Body of pancreas (tissue), 4 donors: Measurements from ENCODE around the gene PAX8. TPM values are rescaled to one million over a fixed set of nuclear protein-coding genes. Genes with fewer than 3 reads are reported as not detected.

Experiments
- ATAC-seq: fragments of 150-250 bp; one replicate; pipeline ENCODE4 v1.9.1; 2016
- DNase-seq, 4 donors: peaks; one replicate each; pipeline ENCODE4 v3.0.0-alpha.2; 2019
- H3K27ac ChIP-seq, 4 donors: fragments of 200-600 bp; sonication (generic); 1 replicate in 3 of 4; 2 replicates in 1 of 4; pipeline versions ENCODE4 v1.5.1 to v1.6.1; 2016 to 2019; ENCODE audit warnings: mild to moderate bottlenecking in 1 of 4, mixed read lengths in 1 of 4, moderate library complexity in 1 of 4
- H3K27me3 ChIP-seq, 2 donors: fragments of 200-600 bp; sonication (generic); one replicate each; pipeline ENCODE4 v1.6.0; 2016; ENCODE audit warnings: mild to moderate bottlenecking in 1 of 2
- H3K36me3 ChIP-seq, 2 donors: fragments of 200-600 bp; sonication (generic); replicated peaks in 1 of 2; 2 replicates each; pipeline ENCODE4 v1.5.1; 2016; ENCODE audit warnings: low read depth in 2 of 2; ENCODE audit not compliant: insufficient read depth in 1 of 2
- H3K4me1 ChIP-seq: fragments of 200-600 bp; sonication (generic); one replicate; pipeline ENCODE4 v1.6.0; 2016
- H3K4me3 ChIP-seq, 2 donors: fragments of 200-600 bp; sonication (generic); 1 replicate in 1 of 2; 2 replicates in 1 of 2; pipeline ENCODE4 v1.5.1; 2016 to 2019
- H3K9me3 ChIP-seq, 3 donors: fragments of 200-600 bp; sonication (generic); 1 replicate in 2 of 3; 2 replicates in 1 of 3; pipeline ENCODE4 v1.5.1; 2016
- POLR2A ChIP-seq, 3 donors: fragments of 450-650 bp; IDR thresholded peaks; one replicate each; pipeline ENCODE4 v1.6.1; 2016; ENCODE audit warnings: antibody characterized with exemption in 3 of 3, mild to moderate bottlenecking in 2 of 3
- WGBS, 2 donors: methylation state at CpG; one replicate each; pipeline ENCODE4 v1.1.5; 2017; 5-methylcytosine and 5-hydroxymethylcytosine counted together
- intact Hi-C: fragments of 100-400 bp; cut with DNase I; formaldehyde crosslinking; loops from one replicate; pipeline ENCODE4 v1.15.1; 2023
- total RNA-seq, 2 donors: library from RNA; depleted of rRNA; stranded (reverse); fragments of >200 nt; gene quantifications; one replicate each; pipeline ENCODE4 v1.1.0, GENCODE V29; 2016
- TF ChIP-seq, protein P1 (sequence below), 7 experiments: fragments of 450-650 bp in 4 of 7; fragments of 200-600 bp in 3 of 7; sonication (generic) in 3 of 7; IDR thresholded peaks; one replicate each; pipeline ENCODE4 v1.5.1; 2016 to 2019; ENCODE audit warnings: antibody characterized with exemption in 7 of 7

Gene PAX8
- total RNA-seq, 2 donors from 2014 or later: 0.52 to 2.3 TPM

DNA sequence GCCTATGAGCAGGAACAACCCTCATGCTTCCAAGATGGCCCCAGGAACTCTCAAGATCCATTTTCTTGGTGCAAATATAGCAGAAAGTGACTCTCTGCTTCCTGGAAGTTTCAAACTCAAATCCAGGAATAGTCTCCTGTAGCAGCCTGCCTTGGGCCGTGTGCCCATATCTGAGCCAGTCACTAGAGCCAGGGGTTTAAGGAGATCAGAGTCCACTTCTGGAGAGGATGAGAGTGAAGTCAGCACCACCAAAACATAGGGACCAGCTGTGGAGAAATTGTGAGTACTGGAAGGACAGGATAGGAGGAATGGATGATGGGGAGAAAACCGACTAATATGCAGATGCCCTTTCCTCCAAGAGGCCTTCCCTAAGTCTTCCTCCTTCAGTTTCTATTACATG is 71.7 kb downstream of the PAX8 start:
- no peak overlapping the region for H3K4me3 ChIP-seq
- DNase-seq (no peak), ATAC-seq (no peak)
- H3K36me3 ChIP-seq: no peaks in the 10 kb centered on the region
- TF ChIP-seq, protein P1, sequence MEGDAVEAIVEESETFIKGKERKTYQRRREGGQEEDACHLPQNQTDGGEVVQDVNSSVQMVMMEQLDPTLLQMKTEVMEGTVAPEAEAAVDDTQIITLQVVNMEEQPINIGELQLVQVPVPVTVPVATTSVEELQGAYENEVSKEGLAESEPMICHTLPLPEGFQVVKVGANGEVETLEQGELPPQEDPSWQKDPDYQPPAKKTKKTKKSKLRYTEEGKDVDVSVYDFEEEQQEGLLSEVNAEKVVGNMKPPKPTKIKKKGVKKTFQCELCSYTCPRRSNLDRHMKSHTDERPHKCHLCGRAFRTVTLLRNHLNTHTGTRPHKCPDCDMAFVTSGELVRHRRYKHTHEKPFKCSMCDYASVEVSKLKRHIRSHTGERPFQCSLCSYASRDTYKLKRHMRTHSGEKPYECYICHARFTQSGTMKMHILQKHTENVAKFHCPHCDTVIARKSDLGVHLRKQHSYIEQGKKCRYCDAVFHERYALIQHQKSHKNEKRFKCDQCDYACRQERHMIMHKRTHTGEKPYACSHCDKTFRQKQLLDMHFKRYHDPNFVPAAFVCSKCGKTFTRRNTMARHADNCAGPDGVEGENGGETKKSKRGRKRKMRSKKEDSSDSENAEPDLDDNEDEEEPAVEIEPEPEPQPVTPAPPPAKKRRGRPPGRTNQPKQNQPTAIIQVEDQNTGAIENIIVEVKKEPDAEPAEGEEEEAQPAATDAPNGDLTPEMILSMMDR (IDR thresholded peaks at IDR 0.05): no peak
- intact Hi-C loops: no loop called here
- H3K9me3 ChIP-seq: no peaks in the 10 kb centered on the region
- peaks cover 17% of the 10 kb centered on the region for H3K4me1 ChIP-seq
- peak overlapping the region in 2 of 4 donors; percentile 43 to 44 for H3K27ac ChIP-seq
- 78 to 83% methylated on average over 2 of the region's 2 CpGs for WGBS, 2 donors
- H3K27me3 ChIP-seq: no peaks in the 10 kb centered on the region

DNA sequence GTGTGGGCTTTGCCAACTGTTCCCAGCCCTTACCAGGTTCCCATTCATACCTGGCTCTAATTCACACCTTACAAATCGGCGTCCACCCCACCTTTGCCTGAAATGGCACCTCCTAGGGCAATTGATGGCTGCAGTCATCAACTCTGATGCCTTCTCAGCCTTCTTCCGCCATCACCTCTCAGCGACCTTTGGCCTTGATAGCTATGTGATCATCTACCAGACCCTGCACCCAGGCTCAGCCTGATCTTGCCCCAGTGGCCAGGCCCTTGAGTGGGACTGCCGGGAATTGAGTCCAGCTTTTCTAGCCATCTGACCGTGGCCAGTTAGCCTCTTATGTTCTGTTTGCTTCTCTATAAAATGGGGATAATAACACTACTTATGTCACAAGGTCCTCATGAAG is 72.5 kb downstream of the PAX8 start:
- H3K27me3 ChIP-seq: no peaks in the 10 kb centered on the region
- intact Hi-C loops: no loop called here
- TF ChIP-seq POLR2A (IDR thresholded peaks at IDR 0.05): no peak
- TF ChIP-seq, protein P1 (IDR thresholded peaks at IDR 0.05): no peak
- peak overlapping the region in 2 of 4 donors; percentile 29 to 44 for H3K27ac ChIP-seq
- no peak for DNase-seq
- no peak overlapping the region for H3K4me3 ChIP-seq
- no peaks in the 10 kb centered on the region for H3K9me3 ChIP-seq
- no peak for ATAC-seq
- H3K36me3 ChIP-seq: no peaks in the 10 kb centered on the region
- H3K4me1 ChIP-seq: peaks cover 13% of the 10 kb centered on the region
- 58 to 65% methylated on average over 6 of the region's 6 CpGs for WGBS, 2 donors

DNA sequence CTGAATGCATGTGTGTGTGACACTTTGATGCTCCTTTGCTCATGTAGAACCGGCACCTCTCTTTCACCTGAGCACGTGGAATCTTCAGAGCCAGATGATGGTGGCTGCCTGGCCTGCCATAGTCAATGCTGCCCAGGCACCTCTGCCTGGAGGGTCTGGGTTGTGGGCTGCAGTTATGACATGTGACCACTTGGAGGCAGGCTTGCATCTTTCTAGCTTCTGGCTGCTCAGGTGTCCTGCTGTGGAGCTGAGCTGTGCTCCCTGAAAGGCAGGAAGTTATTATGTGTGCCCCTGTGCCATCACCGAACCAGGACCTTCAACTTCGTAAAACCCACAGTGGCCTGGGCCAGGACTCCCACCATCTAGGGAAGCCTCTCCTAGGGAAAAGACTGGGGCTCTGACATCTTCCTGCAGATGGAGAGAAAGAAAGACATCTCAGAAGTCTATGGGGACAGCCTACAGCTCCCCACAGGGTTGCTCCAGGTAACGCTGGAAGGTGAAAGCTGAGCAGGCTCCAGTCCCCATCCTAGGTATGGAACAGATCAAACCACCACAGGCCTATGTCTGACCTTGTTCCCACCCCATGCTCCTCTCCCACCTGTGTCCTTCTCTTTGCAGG is 74.7 kb downstream of the PAX8 start:
- H3K27me3 ChIP-seq: no peaks in the 10 kb centered on the region
- TF ChIP-seq POLR2A (IDR thresholded peaks at IDR 0.05): peak in 1 of 3 donors; percentile 17
- TF ChIP-seq, protein P1 (IDR thresholded peaks at IDR 0.05): peak; percentile 61 to 87 (median 79)
- DNase-seq (peak; percentile 73 to 79 (median 78)), ATAC-seq (peak; percentile 56)
- H3K4me3 ChIP-seq: no peak overlapping the region
- H3K4me1 ChIP-seq: peaks cover 28% of the 10 kb centered on the region
- intact Hi-C loops: loop anchor here (5.0 kb wide), 1 partner anchor 67 kb away; no protein-coding TSS in a partner anchor
- H3K36me3 ChIP-seq: no peaks in the 10 kb centered on the region
- H3K9me3 ChIP-seq: no peaks in the 10 kb centered on the region
- 27 to 33% methylated on average over 3 to 5 of the region's 5 CpGs for WGBS, 2 donors
- peak overlapping the region in 3 of 4 donors; percentile 27 to 40 (median 30) for H3K27ac ChIP-seq

DNA sequence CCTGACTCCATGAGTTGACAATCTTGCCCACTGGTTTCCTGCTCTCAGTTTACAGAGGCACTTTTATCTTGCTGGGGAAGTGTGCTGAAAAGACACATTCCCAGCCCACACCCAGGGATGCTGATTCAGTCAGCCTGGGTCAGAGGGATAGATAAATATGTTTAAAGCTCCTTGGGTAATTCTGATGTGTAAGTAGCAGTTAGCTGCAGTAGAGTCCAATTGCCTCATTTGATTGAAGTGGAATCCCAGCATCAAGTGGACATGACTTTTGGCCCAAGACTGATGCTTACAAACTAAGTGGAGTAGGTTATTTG is 75.5 kb downstream of the PAX8 start:
- DNase-seq: no peak
- Histone ChIP-seq H3K9me3 (no peaks in the 10 kb centered on the region), H3K27me3 (no peaks in the 10 kb centered on the region), H3K27ac (no peak overlapping the region), H3K4me1 (peaks cover 34% of the 10 kb centered on the region), H3K4me3 (no peak overlapping the region), H3K36me3 (no peaks in the 10 kb centered on the region)
- TF ChIP-seq POLR2A (IDR thresholded peaks at IDR 0.05): no peak
- TF ChIP-seq, protein P1 (IDR thresholded peaks at IDR 0.05): no peak
- ATAC-seq: no peak
- intact Hi-C loops: loop anchor here (5.0 kb wide), 1 partner anchor 66 kb away; no protein-coding TSS in a partner anchor
